Activated T-cell treated with anti-CD3 and anti-CD28 coated beads, Interleukin-2, amount 50 U/mL, for 4 hours (primary cell): ENCODE results near the gene CDR2L. TPM values are rescaled to one million over a fixed set of nuclear protein-coding genes. Genes with fewer than 3 reads are reported as not detected.
A peak's percentile ranks its signal among the peaks of the same experiment; 100 is the strongest.
"Not testable (repeated sequence)": the region's sequence is repeated elsewhere in the genome, so short reads cannot be mapped to it uniquely, and the experiment has no call there.

Source experiments
- ATAC-seq, 2 donors: fragments of 200-7000 bp; cut with Tn5 transposase; one replicate each; pipeline ENCODE4 v1.10.0; 2021
- DNase-seq: peaks from one replicate; pipeline ENCODE4 v3.0.0-alpha.2; 2020
- H3K27me3 Mint-ChIP-seq: one replicate; pipeline ENCODE4 v1.8.0; 2021; ENCODE audit warnings: low read depth, mixed read lengths
- H3K36me3 Mint-ChIP-seq: one replicate; pipeline ENCODE4 v1.8.0; 2022; ENCODE audit warnings: mixed read lengths; ENCODE audit not compliant: insufficient read depth
- H3K4me1 Mint-ChIP-seq: one replicate; pipeline ENCODE4 v1.8.0; 2021; ENCODE audit warnings: low read depth, mixed read lengths
- H3K4me3 Mint-ChIP-seq: one replicate; pipeline ENCODE4 v1.8.0; 2021; ENCODE audit warnings: mild to moderate bottlenecking, moderate library complexity, mixed read lengths
- H3K9me3 Mint-ChIP-seq: one replicate; pipeline ENCODE4 v1.8.0; 2021; ENCODE audit warnings: mixed read lengths
- total RNA-seq, 3 donors: library from RNA; stranded (reverse); gene quantifications; one replicate each; pipeline ENCODE4 v1.2.1, GENCODE V29; 2021

The CDR2L gene
- total RNA-seq, 3 donors from 2014 or later = 0.84 to 1.3 (median 1.0) TPM

DNA sequence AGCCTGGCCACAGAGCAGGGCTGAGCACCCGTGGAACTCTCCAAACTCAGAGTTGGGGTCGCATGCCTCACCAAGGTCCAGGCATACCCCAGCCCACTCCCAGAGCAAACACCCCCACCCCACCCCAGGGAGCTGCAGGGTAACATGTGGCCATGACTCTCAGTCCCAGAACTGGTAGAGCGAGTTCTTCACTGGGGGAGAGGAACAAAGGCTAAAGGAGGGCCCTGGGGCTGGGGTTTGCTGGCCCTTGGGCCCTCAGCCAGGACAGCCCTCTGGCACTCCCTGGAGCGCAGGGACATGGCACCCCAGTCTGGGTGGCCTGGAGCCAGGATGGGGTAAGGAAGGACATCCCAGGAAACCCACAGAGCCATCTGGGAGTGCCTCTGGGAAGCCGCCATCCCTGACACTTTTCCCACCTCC is 19.1 kb upstream of the CDR2L start:
- ATAC-seq = no peak
- H3K4me1 Mint-ChIP-seq = peaks cover 8% of the 10 kb centered on the region

DNA sequence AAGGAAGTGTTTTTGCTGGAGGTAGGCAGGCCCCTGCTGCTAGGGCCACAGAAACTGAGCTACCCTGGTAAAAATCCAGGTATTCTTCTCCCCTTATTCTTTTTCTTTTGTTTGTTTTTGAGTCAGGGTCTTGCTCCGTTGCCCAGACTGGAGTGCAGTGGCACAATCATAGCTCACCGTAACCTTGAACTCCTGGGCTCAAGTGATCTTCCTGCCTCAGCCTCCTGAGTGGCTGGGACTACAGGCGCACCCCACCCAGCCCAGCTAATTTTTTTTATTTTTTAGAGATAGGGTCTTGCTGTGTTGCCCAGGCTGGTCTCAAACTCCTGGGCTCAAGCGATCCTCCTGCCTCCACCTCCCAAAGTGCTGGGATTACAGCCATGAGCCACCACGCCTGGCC is 17.9 kb upstream of the CDR2L start:
- H3K36me3 Mint-ChIP-seq, DNase-seq, H3K9me3 Mint-ChIP-seq, H3K4me1 Mint-ChIP-seq, H3K4me3 Mint-ChIP-seq, ATAC-seq: not testable (repeated sequence)
- H3K27me3 Mint-ChIP-seq = peaks cover 11% of the 10 kb centered on the region

More for the DNA sequence above, 19.1 kb upstream of the CDR2L start:
- no peak overlapping the region for H3K4me3 Mint-ChIP-seq
- no peak for DNase-seq
- peaks cover 9% of the 10 kb centered on the region for H3K27me3 Mint-ChIP-seq
- no peaks in the 10 kb centered on the region for H3K36me3 Mint-ChIP-seq
- no peaks in the 10 kb centered on the region for H3K9me3 Mint-ChIP-seq

GRCh38 chr17:74970395-74970794 is 17.0 kb upstream of the CDR2L start:
- no peak for ATAC-seq
- DNase-seq = no peak
- H3K27me3 Mint-ChIP-seq = peaks cover 11% of the 10 kb centered on the region
- no peaks in the 10 kb centered on the region for H3K36me3 Mint-ChIP-seq
- peaks cover 8% of the 10 kb centered on the region for H3K4me1 Mint-ChIP-seq
- H3K9me3 Mint-ChIP-seq = no peaks in the 10 kb centered on the region
- no peak overlapping the region for H3K4me3 Mint-ChIP-seq

- H3K4me3 Mint-ChIP-seq = peak overlapping the region; percentile 84
- no peaks in the 10 kb centered on the region for H3K36me3 Mint-ChIP-seq
- peaks cover 8% of the 10 kb centered on the region for H3K4me1 Mint-ChIP-seq
- H3K27me3 Mint-ChIP-seq = peaks cover 11% of the 10 kb centered on the region
- no peak for DNase-seq
- H3K9me3 Mint-ChIP-seq = no peaks in the 10 kb centered on the region
- no peak for ATAC-seq
Observed at GRCh38 chr17:74971069-74971841, 16.2 kb upstream of the CDR2L start.

GRCh38 chr17:74971842-74972106 is 15.7 kb upstream of the CDR2L start:
- Mint-ChIP-seq H3K9me3 (no peaks in the 10 kb centered on the region), H3K27me3 (peaks cover 11% of the 10 kb centered on the region), H3K4me3 (peak overlapping the region; percentile 84), H3K36me3 (no peaks in the 10 kb centered on the region), H3K4me1 (peaks cover 8% of the 10 kb centered on the region)
- DNase-seq (no peak), ATAC-seq (no peak)

DNA sequence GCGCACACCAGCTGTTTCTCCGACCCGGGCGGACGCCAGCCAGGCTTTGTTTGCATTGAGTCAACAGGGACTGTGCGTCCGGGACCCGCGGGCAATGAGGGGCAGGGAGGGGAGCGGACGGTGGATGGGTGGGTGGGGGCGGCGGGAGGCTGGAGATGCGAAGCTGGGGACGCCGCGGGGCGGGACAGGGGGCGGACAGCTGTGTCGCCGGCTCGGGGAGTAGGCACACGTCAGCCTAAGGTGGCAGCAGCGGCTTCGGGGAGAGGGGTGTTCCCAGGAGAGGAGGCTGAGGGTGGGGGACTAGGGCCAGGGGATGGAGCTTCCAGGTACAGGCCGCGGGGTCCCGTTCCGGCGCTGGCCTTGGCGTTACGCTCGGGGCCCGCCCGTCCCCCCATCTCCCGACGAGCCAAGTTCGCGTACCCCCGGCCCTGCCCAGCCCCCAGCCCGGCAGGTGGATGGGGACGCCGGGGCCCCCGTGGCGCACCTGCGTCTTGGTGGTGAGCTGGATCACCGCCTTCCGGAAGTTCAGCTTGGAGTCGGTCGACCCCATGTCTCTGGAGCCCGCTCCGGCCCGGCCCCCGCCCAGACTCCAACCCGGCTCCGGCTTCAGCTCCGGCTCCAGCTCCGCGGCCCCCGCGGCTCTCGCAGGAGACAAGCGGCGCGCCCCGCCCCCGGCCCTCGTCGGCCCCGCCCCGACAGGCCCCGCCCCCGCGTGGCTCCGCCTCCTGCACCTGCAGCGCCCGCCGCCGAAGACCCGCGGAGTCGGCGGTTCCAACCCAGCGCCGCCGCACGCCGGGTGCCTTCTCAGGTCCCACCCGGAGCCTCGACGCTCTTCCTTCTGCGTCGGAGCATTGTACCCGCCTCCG is 15.1 kb upstream of the CDR2L start, which contains the start of gene HID1:
Gene HID1, minus strand, starts transcription at position 653 of the 866 bp plus-strand sequence. Its CDS starts 103 bp downstream, at position 550.
- Mint-ChIP-seq H3K9me3 (no peaks in the 10 kb centered on the region), H3K27me3 (peaks cover 11% of the 10 kb centered on the region), H3K4me1 (peaks cover 8% of the 10 kb centered on the region), H3K36me3 (no peaks in the 10 kb centered on the region), H3K4me3 (peak within 1 kb of the TSS; percentile 84)
- ATAC-seq (peak; percentile 91 to 97), DNase-seq (peak; percentile 83)

DNA sequence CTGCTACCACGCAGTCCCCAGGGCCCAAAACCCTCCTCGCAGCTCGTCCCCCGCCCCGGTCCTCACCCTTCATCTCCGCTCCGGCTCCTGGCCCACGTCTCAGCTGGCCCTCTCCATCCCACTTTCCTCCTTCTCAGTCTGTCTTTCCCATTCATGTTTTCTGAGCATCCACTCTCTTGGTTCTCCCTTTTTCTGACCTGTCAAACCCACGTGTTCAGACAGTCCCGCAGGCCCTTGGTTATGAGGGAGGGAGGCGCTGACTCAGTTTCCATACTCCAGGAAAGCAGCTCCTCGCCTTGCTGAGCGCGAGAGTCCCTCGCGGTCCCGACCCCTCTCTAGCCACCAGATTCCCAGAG is 14.5 kb upstream of the CDR2L start:
- peaks cover 11% of the 10 kb centered on the region for H3K27me3 Mint-ChIP-seq
- H3K4me3 Mint-ChIP-seq = peak overlapping the region; percentile 84
- H3K9me3 Mint-ChIP-seq = no peaks in the 10 kb centered on the region
- DNase-seq (no peak), ATAC-seq (no peak)
- H3K4me1 Mint-ChIP-seq = peaks cover 8% of the 10 kb centered on the region
- H3K36me3 Mint-ChIP-seq = no peaks in the 10 kb centered on the region

GRCh38 chr17:74975943-74976342 is 11.5 kb upstream of the CDR2L start:
- no peak for ATAC-seq
- Mint-ChIP-seq H3K4me1 (peaks cover 12% of the 10 kb centered on the region), H3K27me3 (peaks cover 13% of the 10 kb centered on the region), H3K4me3 (no peak overlapping the region), H3K9me3 (no peaks in the 10 kb centered on the region), H3K36me3 (no peaks in the 10 kb centered on the region)
- DNase-seq = no peak

- no peak overlapping the region for H3K4me3 Mint-ChIP-seq
- no peak for DNase-seq
Observed at GRCh38 chr17:74977802-74978201, 9.6 kb upstream of the CDR2L start.

GRCh38 chr17:74978240-74978639 is 9.2 kb upstream of the CDR2L start:
- Mint-ChIP-seq H3K9me3 (no peaks in the 10 kb centered on the region), H3K27me3 (peaks cover 5% of the 10 kb centered on the region), H3K4me3 (no peak overlapping the region), H3K4me1 (peaks cover 14% of the 10 kb centered on the region), H3K36me3 (no peaks in the 10 kb centered on the region)
- no peak for ATAC-seq
- no peak for DNase-seq

More at GRCh38 chr17:74977802-74978201, 9.6 kb upstream of the CDR2L start:
- ATAC-seq = no peak
- Mint-ChIP-seq H3K9me3 (no peaks in the 10 kb centered on the region), H3K36me3 (no peaks in the 10 kb centered on the region), H3K27me3 (peaks cover 9% of the 10 kb centered on the region), H3K4me1 (peaks cover 17% of the 10 kb centered on the region)

DNA sequence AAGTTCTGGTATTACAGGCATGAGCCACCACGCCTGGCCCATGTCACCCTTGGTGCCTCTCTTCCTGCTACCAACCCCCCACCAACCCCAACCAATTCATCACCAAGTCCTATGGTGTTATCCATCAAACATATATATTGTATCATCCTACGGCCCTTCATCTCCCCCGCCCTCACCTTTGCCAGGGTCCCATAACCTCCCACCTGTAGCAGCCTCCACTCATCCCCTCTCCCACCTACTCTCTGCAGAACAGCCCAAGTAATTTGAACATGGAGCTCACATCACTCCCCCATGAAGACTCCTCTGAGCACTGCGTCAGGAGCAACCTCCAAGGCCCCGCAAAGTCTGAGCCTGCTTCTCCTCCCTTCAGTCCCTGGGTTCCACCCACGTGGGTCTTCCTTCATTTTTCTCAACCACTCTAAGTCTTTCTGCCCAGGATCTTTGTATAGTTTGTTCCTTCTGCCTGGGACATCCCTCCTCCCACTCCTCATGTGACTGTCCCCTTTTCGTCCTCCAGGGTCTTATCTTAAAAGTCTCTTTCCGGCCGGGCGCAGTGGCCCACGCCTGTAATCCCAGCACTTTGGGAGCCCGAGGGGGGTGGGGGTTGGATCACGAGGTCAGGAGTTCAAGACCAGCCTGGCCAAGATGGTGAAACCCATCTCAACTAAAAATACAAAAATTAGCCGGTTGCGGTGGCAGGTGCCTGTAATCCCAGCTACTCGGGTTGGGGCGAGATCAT is 7.9 kb upstream of the CDR2L start:
- DNase-seq (no peak), ATAC-seq (no peak)
- H3K4me1 Mint-ChIP-seq = peaks cover 14% of the 10 kb centered on the region
- no peaks in the 10 kb centered on the region for H3K36me3 Mint-ChIP-seq
- H3K27me3 Mint-ChIP-seq = peaks cover 2% of the 10 kb centered on the region
- H3K4me3 Mint-ChIP-seq = no peak overlapping the region
- H3K9me3 Mint-ChIP-seq = no peaks in the 10 kb centered on the region

- no peak for ATAC-seq
- Mint-ChIP-seq H3K27me3 (peaks cover 2% of the 10 kb centered on the region), H3K36me3 (no peaks in the 10 kb centered on the region), H3K4me3 (peak overlapping the region; percentile 82), H3K9me3 (no peaks in the 10 kb centered on the region), H3K4me1 (peaks cover 14% of the 10 kb centered on the region)
- DNase-seq = no peak
Observed at GRCh38 chr17:74981318-74981978, 6.0 kb upstream of the CDR2L start.

DNA sequence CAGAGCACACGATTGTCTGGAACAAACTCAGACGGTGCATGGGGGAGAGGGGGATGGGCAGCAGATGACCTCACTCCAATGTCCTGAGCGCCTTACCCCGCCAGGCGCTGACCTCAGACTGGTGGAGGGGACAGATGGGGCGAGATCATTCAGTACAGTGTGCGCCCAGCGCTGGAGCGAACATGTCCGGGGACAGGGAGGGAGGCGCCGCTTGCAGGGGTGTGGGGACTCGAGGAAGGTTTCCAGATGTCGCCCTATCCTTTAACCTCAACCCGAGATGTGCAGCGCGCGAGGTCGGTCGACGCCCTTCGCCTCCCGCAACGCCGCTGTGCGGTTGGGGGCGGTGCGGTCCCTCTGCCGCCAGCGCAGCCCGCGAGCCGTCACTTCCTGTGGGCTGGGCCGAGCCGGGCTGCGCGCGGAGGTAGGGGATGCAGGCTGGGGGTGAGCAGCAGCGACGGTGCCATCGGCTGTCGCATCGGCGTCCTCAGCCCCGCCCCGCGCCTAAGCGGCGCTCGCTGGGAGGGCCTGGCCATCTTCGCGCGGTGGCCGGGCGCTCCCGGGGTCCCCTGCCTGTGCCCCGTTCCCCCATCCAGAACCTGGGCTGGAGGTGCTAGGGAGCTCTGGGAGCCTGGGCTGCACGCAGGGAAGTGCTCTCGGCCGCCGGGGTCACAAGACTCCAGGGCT is 5.3 kb upstream of the CDR2L start:
- Mint-ChIP-seq H3K36me3 (no peaks in the 10 kb centered on the region), H3K4me3 (peak overlapping the region; percentile 82), H3K27me3 (peaks cover 3% of the 10 kb centered on the region), H3K9me3 (no peaks in the 10 kb centered on the region), H3K4me1 (peaks cover 17% of the 10 kb centered on the region)
- DNase-seq = peak; percentile 59
- ATAC-seq = peak; percentile 98
